ENCODE data around the gene PLIN5.
"Not testable (repeated sequence)": the region's sequence is repeated elsewhere in the genome, so short reads cannot be mapped to it uniquely, and the experiment has no call there.

The PLIN5 gene

GRCh38 chr19:4567584-4568071, 32.6 kb upstream of the PLIN5 start:
- no peak for FAIRE-seq

- FAIRE-seq: no peak
Observed at GRCh38 chr19:4566402-4567051, 31.5 kb upstream of the PLIN5 start.

- FAIRE-seq: not testable (repeated sequence)
Observed at GRCh38 chr19:4563562-4563961, 28.5 kb upstream of the PLIN5 start.

DNA sequence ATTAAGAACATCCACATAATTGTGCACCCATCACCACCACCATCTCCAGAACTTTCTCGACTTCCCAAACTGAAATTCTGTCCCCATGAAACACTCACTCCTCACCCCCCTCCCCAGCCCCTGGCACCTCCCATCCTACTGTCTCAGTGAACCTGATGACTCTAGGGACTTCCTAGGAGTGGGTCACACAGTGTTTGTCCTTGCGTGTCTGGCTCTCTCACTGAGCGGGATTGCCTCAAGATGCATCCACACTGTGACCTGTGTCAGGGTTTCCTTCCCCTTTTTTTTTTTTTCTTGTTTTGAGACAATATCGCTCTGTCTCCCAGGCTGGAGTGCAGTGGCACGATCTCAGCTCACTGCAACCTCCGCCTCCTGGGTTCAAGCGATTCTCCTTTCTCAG, 27.1 kb upstream of the PLIN5 start:
- not testable (repeated sequence) for FAIRE-seq

GRCh38 chr19:4559569-4559968, 24.5 kb upstream of the PLIN5 start, which contains the start of gene SEMA6B:
TSS of gene SEMA6B (minus strand) at chr19:4559684. CDS start at chr19:4558457, 1,227 bp downstream.
- no peak for FAIRE-seq

- no peak for FAIRE-seq
Observed at GRCh38 chr19:4557971-4558941, 23.2 kb upstream of the PLIN5 start.

DNA sequence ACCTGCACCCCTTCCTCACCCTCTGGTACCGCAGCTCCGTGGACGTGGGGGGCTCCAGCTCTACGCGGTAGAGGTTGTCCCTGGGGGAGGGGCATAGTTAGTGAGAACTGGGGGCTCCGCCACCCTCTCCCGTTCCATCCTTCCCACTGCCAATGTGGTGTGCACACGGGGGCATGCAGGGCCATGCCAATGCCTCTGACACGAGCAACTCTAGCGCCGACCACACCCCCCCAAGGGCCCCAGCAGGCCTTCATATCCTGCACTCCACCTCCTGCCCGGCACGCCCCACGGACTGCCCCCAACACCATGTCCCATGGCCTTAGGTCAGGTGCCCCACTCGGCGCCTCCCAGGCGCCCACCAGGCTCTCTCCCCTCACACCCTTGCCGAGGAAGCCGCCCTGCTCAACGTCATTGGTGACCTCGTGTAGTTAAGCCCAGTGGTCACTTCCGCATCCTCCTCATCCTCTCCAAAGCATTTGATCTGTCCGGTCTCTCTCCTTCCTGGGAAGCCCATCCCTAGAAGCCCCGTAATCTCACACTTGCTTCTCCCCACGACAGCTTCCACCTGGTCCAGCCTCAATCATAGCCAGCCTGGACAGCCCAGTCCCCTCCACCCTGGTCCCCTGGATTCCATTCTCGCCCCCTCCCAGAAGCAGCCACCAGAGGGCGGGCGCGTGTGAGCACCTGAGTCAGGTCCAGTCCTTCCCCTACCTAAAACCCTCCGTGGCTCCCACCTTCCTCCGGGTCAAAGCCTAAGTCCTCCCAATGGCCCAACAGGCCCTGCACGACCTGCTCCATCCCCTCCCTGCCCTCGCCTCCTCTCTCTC, 22.3 kb upstream of the PLIN5 start:
- no peak for FAIRE-seq

GRCh38 chr19:4556597-4557127, 21.6 kb upstream of the PLIN5 start:
- FAIRE-seq: no peak

DNA sequence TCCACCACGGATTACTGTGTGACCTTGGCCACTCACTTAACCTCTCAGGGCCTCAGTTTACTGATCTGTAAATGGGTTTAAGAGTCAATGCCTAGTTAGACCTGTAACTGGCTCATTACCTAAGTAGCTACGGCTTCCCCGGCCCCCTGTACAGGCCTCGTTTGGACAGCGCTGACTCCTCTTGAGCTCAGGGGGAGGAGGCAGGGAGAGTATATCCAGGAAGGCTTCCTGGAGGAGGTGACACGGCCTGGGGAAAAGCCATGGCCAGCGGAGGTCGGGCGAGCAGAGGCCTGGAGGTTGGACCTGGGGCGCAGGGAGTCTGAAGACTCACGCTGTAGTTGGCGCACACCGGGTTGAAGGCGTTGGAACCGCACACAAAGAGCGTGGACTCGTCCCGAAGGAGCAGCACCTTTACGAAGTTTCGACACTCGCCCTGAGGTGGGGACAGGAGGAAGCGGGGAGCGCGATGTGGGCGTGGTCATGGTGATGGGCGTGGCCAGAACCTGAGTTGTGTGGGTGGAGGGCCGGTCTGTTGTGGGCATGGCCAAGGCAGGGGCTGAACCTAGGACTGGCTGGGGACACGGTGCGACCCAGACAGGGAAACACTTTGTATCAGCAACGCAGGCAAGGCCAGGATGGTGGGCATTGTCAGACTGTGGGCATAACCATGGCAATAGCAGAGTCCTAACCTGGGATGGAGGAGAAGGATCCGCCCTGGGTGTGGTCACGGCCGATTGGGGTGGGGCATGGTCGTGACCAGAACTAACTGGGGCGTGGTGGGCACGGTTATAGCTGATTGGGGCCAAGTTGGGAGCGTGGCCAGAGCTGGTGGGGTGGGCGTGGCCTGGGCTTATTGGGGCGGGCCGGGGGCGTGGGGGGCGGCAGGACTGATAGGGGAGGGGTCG, 20.9 kb upstream of the PLIN5 start:
- no peak for FAIRE-seq

- no peak for FAIRE-seq
Observed at GRCh38 chr19:4554717-4555116, 19.7 kb upstream of the PLIN5 start.

DNA sequence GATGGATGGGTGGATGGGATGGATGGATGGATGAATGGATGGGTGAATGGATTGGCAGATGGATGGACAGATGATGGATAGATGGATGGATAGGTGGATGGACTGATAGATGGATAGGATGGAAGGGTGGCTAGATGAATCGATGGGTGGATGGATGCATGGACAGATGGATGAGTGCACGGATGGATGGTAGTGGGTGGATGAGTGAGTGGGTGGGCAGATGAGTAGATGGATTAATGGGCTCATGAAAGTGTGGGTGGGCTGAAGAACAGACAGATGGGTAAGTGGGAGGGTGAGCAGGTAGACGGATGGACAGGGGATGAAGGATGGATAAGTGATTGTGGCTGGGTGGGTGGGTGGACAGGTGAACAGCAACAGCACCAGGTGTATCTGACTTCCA, 18.8 kb upstream of the PLIN5 start:
- FAIRE-seq: no peak

DNA sequence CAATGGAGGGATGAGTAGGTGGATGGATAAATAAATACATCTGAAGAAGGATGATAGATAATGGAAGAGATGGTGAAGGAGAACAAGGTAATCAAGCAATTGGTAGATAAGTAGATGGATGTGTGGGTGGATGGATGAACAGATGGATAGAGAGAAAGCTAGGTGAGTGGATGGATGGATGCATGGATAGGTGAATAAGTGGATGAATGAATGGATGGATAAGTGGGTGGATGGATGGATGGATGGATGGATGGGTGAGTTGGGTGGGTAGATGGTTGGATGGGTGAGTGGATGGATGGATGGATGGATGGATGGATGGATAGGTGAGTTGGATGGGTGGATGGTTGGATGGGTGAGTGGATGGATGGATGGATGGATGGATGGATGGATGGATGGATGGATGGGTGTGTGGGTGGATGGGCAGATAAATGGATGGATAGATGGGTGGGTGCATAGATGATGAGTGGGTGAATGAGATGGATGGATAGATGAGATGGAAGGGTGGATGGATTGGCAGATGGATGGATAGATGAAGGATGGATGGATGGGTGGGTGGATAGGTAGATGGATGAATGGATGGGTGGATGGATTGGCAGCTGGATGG, 18.2 kb upstream of the PLIN5 start:
- no peak for FAIRE-seq

GRCh38 chr19:4552525-4552819, 17.4 kb upstream of the PLIN5 start:
- FAIRE-seq: no peak

GRCh38 chr19:4550479-4551050, 15.5 kb upstream of the PLIN5 start:
- no peak for FAIRE-seq

GRCh38 chr19:4550018-4550417, 15.0 kb upstream of the PLIN5 start:
- FAIRE-seq: no peak

DNA sequence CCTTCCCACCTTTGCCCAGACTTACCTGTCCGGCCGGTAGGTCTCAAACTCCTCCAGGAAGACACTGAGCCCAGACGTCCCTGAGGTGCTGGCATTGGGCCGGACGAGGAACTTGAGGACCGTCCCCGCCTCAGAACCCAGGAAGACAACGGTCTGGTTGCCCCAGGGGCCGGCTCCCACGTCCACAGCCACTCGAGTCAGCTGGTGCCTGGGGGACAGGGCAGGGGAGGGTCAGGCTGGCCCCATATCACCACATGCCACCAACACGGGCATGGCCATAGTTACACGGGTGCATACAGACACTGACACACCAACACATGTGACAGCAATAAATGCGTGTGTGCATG, 13.2 kb upstream of the PLIN5 start:
- FAIRE-seq: no peak

- no peak for FAIRE-seq
Observed at GRCh38 chr19:4547303-4548237, 12.5 kb upstream of the PLIN5 start.

- FAIRE-seq: no peak
Observed at GRCh38 chr19:4543842-4544647, 9.0 kb upstream of the PLIN5 start.

All from colon (tissue), 2 donors.